Stimulated activated naive CD8-positive, alpha-beta T cell treated with anti-CD3 and anti-CD28 coated beads, Interleukin-15, amount 100 ng/mL, for 72 hours (primary cell): ENCODE results near the gene EGFL6.

ENCODE experiments used
- ATAC-seq: fragments of 150-1000 bp; cut with Tn5 transposase; 2 replicates; pipeline ENCODE4 v1.10.0; 2021; ENCODE audit warnings: mild to moderate bottlenecking, moderate library complexity
- DNase-seq, 2 donors: peaks; one replicate each; pipeline ENCODE4 v3.0.0; 2021 to 2022
- H3K27ac Mint-ChIP-seq, 2 donors: one replicate each; pipeline ENCODE4 v1.8.0; 2022; ENCODE audit warnings: mild to moderate bottlenecking in 2 of 2, mixed read lengths in 2 of 2, moderate library complexity in 2 of 2
- H3K27me3 Mint-ChIP-seq: one replicate; pipeline ENCODE4 v1.8.0; 2022; ENCODE audit warnings: mixed read lengths
- H3K4me1 Mint-ChIP-seq: one replicate; pipeline ENCODE4 v1.8.0; 2022; ENCODE audit warnings: mild to moderate bottlenecking, mixed read lengths
- H3K4me3 Mint-ChIP-seq, 2 donors: one replicate each; pipeline ENCODE4 v1.8.0; 2022; ENCODE audit warnings: mild to moderate bottlenecking in 2 of 2, mixed read lengths in 2 of 2, moderate library complexity in 1 of 2
- H3K9me3 Mint-ChIP-seq, 2 donors: one replicate each; pipeline ENCODE4 v1.8.0; 2022; ENCODE audit warnings: mixed read lengths in 2 of 2

The EGFL6 gene

DNA sequence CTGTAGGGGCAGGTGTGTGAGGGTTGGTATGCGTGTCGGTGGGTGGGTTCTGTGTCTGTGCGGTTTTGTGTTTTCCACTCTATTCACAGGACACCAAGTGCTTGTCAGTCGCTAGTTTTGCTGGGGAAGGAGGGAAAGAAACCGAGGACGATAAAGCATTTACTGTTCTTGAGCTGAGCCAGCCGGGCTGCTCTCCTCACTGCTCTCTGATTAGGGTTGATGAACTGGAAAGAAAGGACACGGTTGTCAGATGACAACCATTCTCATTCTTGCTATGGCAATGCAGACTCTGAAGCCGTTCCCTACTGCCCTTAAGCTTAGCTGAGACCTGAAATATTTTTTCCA lies 832 bp downstream of the EGFL6 start:
- Mint-ChIP-seq H3K27ac (peak overlapping the region in 1 of 2 donors; percentile 89), H3K4me1 (peaks cover 29% of the 10 kb centered on the region), H3K4me3 (peak overlapping the region; percentile 76 to 82), H3K27me3 (peaks cover 30% of the 10 kb centered on the region), H3K9me3 (no peaks in the 10 kb centered on the region)
- no peak for DNase-seq
- ATAC-seq: peak; percentile 16

DNA sequence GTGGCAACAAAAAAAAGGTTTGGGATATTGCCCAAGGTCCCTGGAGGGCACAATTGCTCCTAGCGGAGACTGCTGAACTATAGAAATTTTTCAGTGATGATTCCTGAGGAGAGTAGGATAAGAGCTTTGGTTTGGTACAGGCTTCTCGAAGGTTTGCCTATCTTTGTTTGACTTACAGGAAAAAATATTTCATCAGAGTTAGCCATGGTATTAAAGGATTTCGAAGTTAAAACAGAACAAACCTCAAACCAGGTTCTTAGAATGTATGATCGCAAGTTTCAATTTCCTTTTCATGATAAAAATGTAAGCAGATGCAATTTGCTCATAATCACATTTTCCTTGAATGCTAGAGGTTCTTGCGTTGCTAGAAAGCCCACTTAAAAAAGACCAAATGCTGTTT lies 1.7 kb downstream of the EGFL6 start:
- peak overlapping the region in 1 of 2 donors; percentile 72 for H3K27ac Mint-ChIP-seq

GRCh38 chrX:13574600-13574999 lies 5.2 kb downstream of the EGFL6 start:
- Mint-ChIP-seq H3K4me1 (peaks cover 23% of the 10 kb centered on the region), H3K27me3 (peaks cover 8% of the 10 kb centered on the region), H3K4me3 (no peak overlapping the region), H3K9me3 (no peaks in the 10 kb centered on the region), H3K27ac (no peak overlapping the region)
- DNase-seq: no peak
- peak; percentile 66 for ATAC-seq

More for the DNA sequence above, 1.7 kb downstream of the EGFL6 start:
- Mint-ChIP-seq H3K27me3 (peaks cover 24% of the 10 kb centered on the region), H3K4me3 (peak overlapping the region in 1 of 2 donors; percentile 32), H3K9me3 (no peaks in the 10 kb centered on the region), H3K4me1 (peaks cover 23% of the 10 kb centered on the region)
- DNase-seq: no peak
- ATAC-seq: peak; percentile 13

DNA sequence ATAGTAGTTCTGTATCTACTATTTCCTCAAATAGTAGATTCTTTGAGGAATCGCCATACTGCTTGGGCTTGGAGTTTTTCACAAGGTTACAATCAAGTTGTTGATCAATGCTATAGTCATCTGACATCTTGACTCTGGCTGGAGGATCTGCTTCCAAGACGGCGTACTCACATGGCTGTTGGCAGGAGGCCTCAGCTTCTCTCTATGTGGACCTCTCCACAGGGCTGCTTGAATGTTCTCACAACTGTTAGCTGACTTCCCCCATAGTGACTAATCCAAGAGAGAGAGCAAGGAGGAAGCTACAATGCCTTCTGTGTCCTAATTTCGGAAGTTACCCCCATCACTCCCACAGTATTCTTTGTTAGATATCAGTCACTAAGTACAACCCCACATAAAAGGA lies 10.3 kb downstream of the EGFL6 start:
- H3K9me3 Mint-ChIP-seq: no peaks in the 10 kb centered on the region
- no peak overlapping the region for H3K4me3 Mint-ChIP-seq
- H3K27me3 Mint-ChIP-seq: peaks cover 16% of the 10 kb centered on the region
- no peak for ATAC-seq
- peaks cover 3% of the 10 kb centered on the region for H3K4me1 Mint-ChIP-seq
- no peak overlapping the region for H3K27ac Mint-ChIP-seq
- DNase-seq: no peak

GRCh38 chrX:13581554-13581953 lies 12.2 kb downstream of the EGFL6 start:
- Mint-ChIP-seq H3K27me3 (peaks cover 21% of the 10 kb centered on the region), H3K9me3 (no peaks in the 10 kb centered on the region), H3K4me1 (no peaks in the 10 kb centered on the region), H3K27ac (no peak overlapping the region), H3K4me3 (no peak overlapping the region)
- DNase-seq (no peak), ATAC-seq (no peak)

- Mint-ChIP-seq H3K4me3 (no peak overlapping the region), H3K27me3 (peaks cover 8% of the 10 kb centered on the region), H3K27ac (no peak overlapping the region), H3K9me3 (no peaks in the 10 kb centered on the region), H3K4me1 (no peaks in the 10 kb centered on the region)
- DNase-seq (no peak), ATAC-seq (no peak)
These were observed 18.5 kb downstream of the EGFL6 start for GRCh38 chrX:13587786-13588477.

GRCh38 chrX:13590207-13590606 lies 20.8 kb downstream of the EGFL6 start:
- Mint-ChIP-seq H3K4me3 (no peak overlapping the region), H3K27ac (no peak overlapping the region), H3K9me3 (no peaks in the 10 kb centered on the region), H3K4me1 (no peaks in the 10 kb centered on the region), H3K27me3 (peaks cover 9% of the 10 kb centered on the region)
- DNase-seq (no peak), ATAC-seq (no peak)

DNA sequence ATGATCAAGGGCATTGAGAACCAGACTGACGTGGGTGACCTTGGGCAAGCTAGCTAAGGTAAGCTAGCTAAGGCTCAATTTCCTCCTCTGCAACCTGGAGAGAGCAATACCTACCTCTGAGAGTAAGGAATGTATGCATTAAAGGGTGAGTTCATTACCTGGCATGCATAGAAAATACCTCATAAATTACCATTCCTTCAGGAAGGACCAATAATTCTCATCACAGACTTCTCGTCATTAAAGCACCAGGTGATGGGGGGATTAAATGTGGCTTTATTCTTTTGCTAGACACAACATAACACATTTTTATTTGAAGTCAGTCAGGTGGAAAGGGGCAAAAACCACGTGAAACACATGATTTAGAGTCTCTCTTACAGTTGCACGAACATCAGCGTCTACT lies 21.5 kb downstream of the EGFL6 start:
- no peaks in the 10 kb centered on the region for H3K4me1 Mint-ChIP-seq
- no peak overlapping the region for H3K27ac Mint-ChIP-seq
- peaks cover 9% of the 10 kb centered on the region for H3K27me3 Mint-ChIP-seq
- no peaks in the 10 kb centered on the region for H3K9me3 Mint-ChIP-seq
- no peak for DNase-seq
- ATAC-seq: no peak
- H3K4me3 Mint-ChIP-seq: no peak overlapping the region

GRCh38 chrX:13597874-13598273 lies 28.5 kb downstream of the EGFL6 start:
- Mint-ChIP-seq H3K27ac (no peak overlapping the region), H3K4me1 (no peaks in the 10 kb centered on the region), H3K9me3 (no peaks in the 10 kb centered on the region), H3K4me3 (no peak overlapping the region), H3K27me3 (peaks cover 9% of the 10 kb centered on the region)
- DNase-seq: no peak
- no peak for ATAC-seq

- Mint-ChIP-seq H3K4me3 (no peak overlapping the region), H3K27me3 (peaks cover 1% of the 10 kb centered on the region), H3K27ac (no peak overlapping the region), H3K9me3 (no peaks in the 10 kb centered on the region), H3K4me1 (no peaks in the 10 kb centered on the region)
- ATAC-seq: no peak
- DNase-seq: no peak
These were observed 29.5 kb downstream of the EGFL6 start for GRCh38 chrX:13598877-13599276.

DNA sequence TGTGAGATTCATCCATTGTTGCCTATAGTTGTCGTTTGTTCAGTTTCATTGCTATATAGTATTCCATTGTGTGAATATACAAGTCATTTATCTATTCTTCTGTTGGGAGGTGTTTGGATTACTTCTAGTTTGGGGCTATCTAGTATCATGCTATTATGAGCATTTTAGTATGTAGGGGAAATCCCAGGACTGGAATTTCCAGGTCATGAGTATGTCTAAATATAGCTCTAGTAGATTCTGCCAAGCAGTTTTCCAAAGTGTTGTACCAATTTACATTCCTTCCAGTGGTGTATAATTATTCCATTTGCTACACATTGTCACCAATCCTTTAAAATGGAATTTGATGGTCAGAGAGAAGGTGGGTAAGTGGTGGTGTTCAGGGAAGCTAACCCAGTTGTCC lies 30.1 kb downstream of the EGFL6 start:
- Mint-ChIP-seq H3K27ac (no peak overlapping the region), H3K4me1 (no peaks in the 10 kb centered on the region), H3K4me3 (no peak overlapping the region), H3K27me3 (no peaks in the 10 kb centered on the region), H3K9me3 (no peaks in the 10 kb centered on the region)
- ATAC-seq (no peak), DNase-seq (no peak)

GRCh38 chrX:13605611-13606010 lies 36.2 kb downstream of the EGFL6 start:
- DNase-seq: no peak
- Mint-ChIP-seq H3K27ac (no peak overlapping the region), H3K9me3 (no peaks in the 10 kb centered on the region), H3K4me1 (no peaks in the 10 kb centered on the region), H3K4me3 (no peak overlapping the region), H3K27me3 (no peaks in the 10 kb centered on the region)
- ATAC-seq: no peak

GRCh38 chrX:13607331-13607995 lies 38.1 kb downstream of the EGFL6 start:
- Mint-ChIP-seq H3K27me3 (no peaks in the 10 kb centered on the region), H3K27ac (no peak overlapping the region), H3K4me3 (no peak overlapping the region), H3K4me1 (no peaks in the 10 kb centered on the region), H3K9me3 (no peaks in the 10 kb centered on the region)
- ATAC-seq (no peak), DNase-seq (no peak)

- ATAC-seq (no peak), DNase-seq (no peak)
- Mint-ChIP-seq H3K27ac (no peak overlapping the region), H3K9me3 (no peaks in the 10 kb centered on the region), H3K4me1 (no peaks in the 10 kb centered on the region), H3K27me3 (no peaks in the 10 kb centered on the region), H3K4me3 (no peak overlapping the region)
These were observed 38.6 kb downstream of the EGFL6 start for GRCh38 chrX:13607996-13608365.

DNA sequence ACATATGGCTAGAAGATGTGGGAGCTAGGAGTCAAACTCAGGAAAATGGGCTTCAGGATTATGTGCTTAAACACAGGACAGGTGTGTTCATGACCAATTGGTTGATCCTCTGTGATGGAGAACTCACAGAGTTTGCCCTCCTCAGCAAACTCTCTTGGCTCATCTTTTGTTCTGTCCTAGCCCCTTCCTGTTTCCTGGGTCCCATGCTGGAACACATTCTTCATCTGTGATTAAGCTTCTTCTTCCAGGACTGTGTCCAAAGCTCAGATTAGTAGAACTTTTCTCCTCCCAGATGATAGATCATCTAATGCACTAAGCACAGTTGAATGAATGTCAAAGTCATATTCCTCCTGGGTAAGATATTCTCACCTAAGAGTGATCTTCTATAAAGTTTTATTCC lies 44.8 kb downstream of the EGFL6 start:
- ATAC-seq: no peak

DNA sequence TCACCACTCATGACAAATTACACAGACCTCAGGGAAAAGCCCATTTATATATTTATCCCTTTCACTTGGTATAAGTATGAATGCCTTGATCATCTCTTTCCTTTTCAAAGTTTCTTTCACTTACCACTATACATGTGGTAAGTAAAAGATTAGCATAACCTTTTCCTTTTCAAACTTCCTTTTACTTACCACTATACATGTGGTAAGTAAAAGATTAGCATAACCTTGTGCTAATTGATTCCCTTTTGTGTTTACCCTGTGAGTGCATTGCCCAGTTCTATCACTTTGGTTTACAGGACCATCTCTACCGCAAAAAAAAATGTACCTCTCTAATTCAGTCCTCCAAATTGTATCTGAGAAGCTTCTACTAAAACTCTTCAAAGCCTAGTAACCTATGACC lies 50.8 kb downstream of the EGFL6 start:
- DNase-seq: no peak
- H3K27ac Mint-ChIP-seq: no peak overlapping the region
- peaks cover 22% of the 10 kb centered on the region for H3K4me1 Mint-ChIP-seq
- peak; percentile 82 for ATAC-seq
- no peaks in the 10 kb centered on the region for H3K27me3 Mint-ChIP-seq
- H3K4me3 Mint-ChIP-seq: no peak overlapping the region
- H3K9me3 Mint-ChIP-seq: no peaks in the 10 kb centered on the region

More for the DNA sequence above, 44.8 kb downstream of the EGFL6 start:
- no peaks in the 10 kb centered on the region for H3K27me3 Mint-ChIP-seq
- no peaks in the 10 kb centered on the region for H3K9me3 Mint-ChIP-seq
- H3K4me1 Mint-ChIP-seq: peaks cover 8% of the 10 kb centered on the region
- H3K4me3 Mint-ChIP-seq: no peak overlapping the region
- H3K27ac Mint-ChIP-seq: no peak overlapping the region
- DNase-seq: no peak
